Mucosa of rectum (tissue), 2 donors: ENCODE measurements around the gene GPX6.
A peak's percentile ranks its signal among the peaks of the same experiment; 100 is the strongest.

ENCODE experiments used
- H3K27ac ChIP-seq, 2 donors: one replicate each; pipeline ENCODE4 v1.7.0; 2013; ENCODE audit warnings: inconsistent platforms in 2 of 2, low read depth in 2 of 2, low read length in 2 of 2
- H3K27me3 ChIP-seq, 2 donors: one replicate each; pipeline ENCODE4 v1.7.0; 2013; ENCODE audit warnings: low read length in 2 of 2; ENCODE audit not compliant: control insufficient read depth in 2 of 2, insufficient read depth in 2 of 2
- H3K36me3 ChIP-seq, 2 donors: one replicate each; pipeline ENCODE4 v1.7.0; 2013; ENCODE audit warnings: low read length in 2 of 2; ENCODE audit not compliant: control insufficient read depth in 2 of 2, insufficient read depth in 2 of 2
- H3K4me1 ChIP-seq, 2 donors: one replicate each; pipeline ENCODE4 v1.7.0; 2013; ENCODE audit warnings: low read length in 2 of 2, mild to moderate bottlenecking in 1 of 2; ENCODE audit not compliant: control insufficient read depth in 2 of 2, insufficient read depth in 2 of 2
- H3K4me3 ChIP-seq, 2 donors: one replicate each; pipeline ENCODE4 v1.7.0; 2013; ENCODE audit warnings: low read length in 2 of 2
- H3K9ac ChIP-seq, 2 donors: one replicate each; pipeline ENCODE4 v1.7.0; 2013; ENCODE audit warnings: low read length in 2 of 2, low read depth in 1 of 2, mild to moderate bottlenecking in 1 of 2
- H3K9me3 ChIP-seq, 2 donors: one replicate each; pipeline ENCODE4 v1.7.0; 2013; ENCODE audit warnings: low read length in 2 of 2; ENCODE audit not compliant: control insufficient read depth in 2 of 2
- donor health status: healthy.
- donor health status: Normal muscosa, but diverticular disease.

Gene GPX6

GRCh38 chr6:28543651-28544610 lies 28.3 kb upstream of the GPX6 start:
- peaks cover 0 to 3% of the 10 kb centered on the region in 2 donors for H3K4me1 ChIP-seq
- H3K27me3 ChIP-seq, result peaks cover 0 to 5% of the 10 kb centered on the region in 2 donors
- no peak overlapping the region for H3K9ac ChIP-seq
- no peaks in the 10 kb centered on the region for H3K9me3 ChIP-seq
- no peaks in the 10 kb centered on the region for H3K36me3 ChIP-seq
- H3K27ac ChIP-seq, result no peak overlapping the region
- peak overlapping the region in 1 of 2 donors; percentile 59 for H3K4me3 ChIP-seq

DNA sequence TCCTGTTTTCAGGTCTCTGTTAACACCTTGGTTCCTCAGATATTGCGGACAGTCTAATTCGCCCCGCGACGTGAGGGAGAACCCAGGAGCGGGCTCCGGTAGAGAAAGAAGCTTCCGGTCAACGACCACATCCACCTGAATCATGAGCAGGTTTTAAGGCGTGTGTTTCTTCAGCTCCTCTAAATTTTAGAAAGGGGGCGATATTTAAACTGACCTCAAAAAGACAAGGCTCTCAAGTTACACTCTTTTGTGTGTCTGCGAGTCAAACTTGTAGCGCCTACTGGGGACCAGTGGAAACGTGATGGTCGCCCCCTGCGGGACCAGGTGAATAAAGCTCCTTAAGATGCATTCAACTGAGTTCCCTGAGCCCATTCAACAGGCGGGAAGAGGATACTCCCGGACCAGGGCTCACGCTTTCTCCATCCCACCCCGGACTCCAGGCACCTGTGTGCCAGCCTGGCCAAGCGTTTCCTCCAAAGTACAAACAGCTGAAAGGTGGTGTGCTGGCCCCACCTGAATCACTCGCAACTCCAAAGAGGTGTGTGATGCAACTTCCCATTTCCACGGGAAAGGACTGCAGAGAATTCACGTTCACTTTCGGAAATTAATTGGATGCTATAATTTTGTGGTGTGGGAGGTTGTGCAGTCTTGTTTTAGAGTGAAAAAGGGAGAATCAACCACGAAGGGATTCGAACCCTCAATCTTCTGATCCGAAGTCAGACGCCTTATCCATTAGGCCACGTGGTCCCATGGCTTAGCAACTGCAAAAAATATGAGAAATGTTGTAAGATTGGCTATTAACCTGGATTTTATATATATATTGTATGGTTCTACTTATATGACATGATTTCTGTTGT lies 27.1 kb upstream of the GPX6 start:
- no peak overlapping the region for H3K9ac ChIP-seq
- peaks cover 0 to 3% of the 10 kb centered on the region in 2 donors for H3K4me1 ChIP-seq
- H3K27ac ChIP-seq, result no peak overlapping the region
- H3K4me3 ChIP-seq, result peak overlapping the region; percentile 47 to 69
- H3K9me3 ChIP-seq, result no peaks in the 10 kb centered on the region
- peaks cover 0 to 8% of the 10 kb centered on the region in 2 donors for H3K27me3 ChIP-seq
- no peaks in the 10 kb centered on the region for H3K36me3 ChIP-seq

DNA sequence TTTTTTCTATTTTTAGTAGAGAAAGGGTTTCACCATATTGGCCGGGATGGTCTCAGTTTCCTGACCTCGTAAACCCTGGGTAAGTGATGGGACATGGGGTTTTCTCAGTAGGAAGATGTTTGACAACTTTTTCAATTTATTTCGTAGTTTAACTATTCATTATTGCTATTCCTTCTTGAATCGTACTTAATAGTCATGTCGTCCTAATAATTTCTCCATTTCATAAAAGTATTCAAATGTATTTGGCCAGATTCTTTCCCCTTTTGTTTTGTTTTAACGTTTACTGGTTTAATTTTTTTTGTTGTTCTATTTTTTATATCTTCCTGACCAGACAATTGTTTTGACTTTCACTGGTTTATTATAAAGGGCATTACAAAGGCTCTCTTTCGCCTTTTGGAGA lies 26.4 kb upstream of the GPX6 start:
- peaks cover 0 to 3% of the 10 kb centered on the region in 2 donors for H3K4me1 ChIP-seq
- peak overlapping the region in 1 of 2 donors; percentile 69 for H3K4me3 ChIP-seq
- H3K27ac ChIP-seq, result no peak overlapping the region
- H3K27me3 ChIP-seq, result peaks cover 0 to 8% of the 10 kb centered on the region in 2 donors
- H3K36me3 ChIP-seq, result no peaks in the 10 kb centered on the region
- no peaks in the 10 kb centered on the region for H3K9me3 ChIP-seq
- no peak overlapping the region for H3K9ac ChIP-seq

GRCh38 chr6:28537509-28538140 lies 22.0 kb upstream of the GPX6 start:
- no peak overlapping the region for H3K4me3 ChIP-seq
- no peaks in the 10 kb centered on the region for H3K36me3 ChIP-seq
- no peak overlapping the region for H3K27ac ChIP-seq
- H3K27me3 ChIP-seq, result peaks cover 3% of the 10 kb centered on the region in 2 donors
- no peaks in the 10 kb centered on the region for H3K9me3 ChIP-seq
- no peak overlapping the region for H3K9ac ChIP-seq
- peaks cover 0 to under 1% of the 10 kb centered on the region in 2 donors for H3K4me1 ChIP-seq

DNA sequence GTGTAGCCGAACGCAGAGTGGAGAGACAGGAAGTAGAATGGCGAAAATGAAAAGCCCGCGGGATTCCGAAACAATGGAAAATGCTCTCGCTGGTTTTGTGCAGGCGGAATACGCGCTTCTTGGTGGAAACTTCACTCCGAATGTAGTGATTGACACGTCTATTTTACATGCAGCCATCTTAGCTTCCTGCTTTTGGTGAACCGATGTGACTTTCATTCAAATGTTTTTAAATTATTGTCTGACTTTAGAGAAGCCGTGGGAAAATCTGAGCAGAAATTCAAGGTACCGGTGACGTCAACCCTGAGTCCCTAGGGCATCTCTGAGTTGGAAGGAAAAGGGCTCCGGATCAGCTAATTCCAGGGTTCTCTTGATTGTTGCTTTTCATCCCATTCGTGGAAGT lies 21.5 kb upstream of the GPX6 start:
- peaks cover 3% of the 10 kb centered on the region in 2 donors for H3K27me3 ChIP-seq
- H3K9ac ChIP-seq, result no peak overlapping the region
- H3K4me3 ChIP-seq, result no peak overlapping the region
- no peaks in the 10 kb centered on the region for H3K4me1 ChIP-seq
- no peaks in the 10 kb centered on the region for H3K36me3 ChIP-seq
- H3K27ac ChIP-seq, result no peak overlapping the region
- H3K9me3 ChIP-seq, result no peaks in the 10 kb centered on the region

DNA sequence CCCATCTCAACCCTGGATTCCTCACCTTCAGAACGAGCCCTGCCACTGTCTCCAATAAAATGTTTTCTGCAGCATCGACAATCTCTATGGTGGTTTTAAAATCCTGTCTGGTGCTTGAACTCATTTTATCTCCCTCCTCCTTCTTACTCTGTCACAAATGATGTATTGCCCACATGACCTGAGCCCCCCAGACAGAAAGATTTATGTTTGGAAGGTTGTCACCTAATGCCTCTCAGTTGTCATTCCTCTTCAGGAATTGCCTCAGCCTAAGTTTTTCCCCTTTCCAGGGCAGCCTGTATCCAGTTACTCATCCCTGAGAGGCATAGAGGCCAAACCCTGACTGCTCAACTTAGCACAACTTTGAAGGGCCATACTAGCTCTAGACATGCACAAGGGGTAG lies 19.3 kb upstream of the GPX6 start:
- H3K27me3 ChIP-seq, result peaks cover 3 to 7% of the 10 kb centered on the region in 2 donors
- no peak overlapping the region for H3K9ac ChIP-seq
- H3K4me3 ChIP-seq, result no peak overlapping the region
- no peaks in the 10 kb centered on the region for H3K9me3 ChIP-seq
- no peaks in the 10 kb centered on the region for H3K36me3 ChIP-seq
- no peaks in the 10 kb centered on the region for H3K4me1 ChIP-seq
- H3K27ac ChIP-seq, result no peak overlapping the region

DNA sequence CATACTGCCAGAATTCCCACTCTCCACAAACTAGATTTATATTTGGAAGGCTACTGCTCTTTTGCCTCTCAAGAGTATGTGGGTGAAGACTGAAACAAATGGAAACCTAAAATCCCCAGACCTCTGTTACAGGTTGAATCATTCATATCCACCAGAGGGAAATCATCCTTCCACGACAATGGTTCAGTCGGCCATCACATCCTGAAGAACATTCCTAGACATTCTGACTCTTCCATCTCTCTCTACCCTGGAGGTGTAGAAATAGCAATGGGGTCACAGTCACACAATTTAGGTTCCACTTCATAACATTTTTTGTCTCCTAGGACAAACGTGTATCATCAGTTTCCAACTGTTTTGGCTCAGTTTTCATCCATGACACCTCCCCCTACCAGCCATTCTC lies 18.7 kb upstream of the GPX6 start:
- no peak overlapping the region for H3K27ac ChIP-seq
- no peak overlapping the region for H3K4me3 ChIP-seq
- H3K9me3 ChIP-seq, result no peaks in the 10 kb centered on the region
- no peaks in the 10 kb centered on the region for H3K36me3 ChIP-seq
- peaks cover 3 to 7% of the 10 kb centered on the region in 2 donors for H3K27me3 ChIP-seq
- H3K4me1 ChIP-seq, result no peaks in the 10 kb centered on the region
- H3K9ac ChIP-seq, result no peak overlapping the region

DNA sequence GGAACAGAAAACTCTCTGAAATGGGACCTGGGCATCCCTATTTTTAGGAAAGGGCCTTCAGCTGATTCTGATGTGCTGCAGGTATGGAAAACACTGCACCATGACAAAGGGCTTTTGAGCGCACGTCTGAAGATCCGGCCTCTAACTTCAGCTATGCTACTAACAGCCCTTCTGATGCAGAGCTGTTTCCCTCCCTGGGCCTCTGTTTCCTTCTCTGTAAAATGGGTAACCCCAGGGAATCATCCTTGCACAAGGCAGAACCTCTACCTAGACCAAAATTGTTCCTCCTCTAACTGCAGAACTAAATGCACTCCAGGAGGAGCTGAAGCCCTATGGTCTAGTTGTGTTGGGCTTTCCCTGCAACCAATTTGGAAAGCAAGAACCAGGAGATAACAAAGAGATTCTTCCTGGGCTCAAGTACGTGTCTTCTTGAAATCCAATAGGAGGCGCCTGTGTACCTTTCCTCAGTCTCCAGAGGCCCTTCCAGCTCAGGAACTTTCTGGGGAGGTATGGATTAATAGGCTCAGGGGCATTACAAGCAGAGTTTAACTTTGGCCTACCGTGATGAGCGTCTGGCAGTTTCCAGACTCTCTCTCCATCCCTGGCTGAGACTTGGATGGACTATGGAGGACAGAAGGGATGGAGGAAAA lies 16.0 kb upstream of the GPX6 start:
- H3K4me1 ChIP-seq, result no peaks in the 10 kb centered on the region
- peaks cover 0 to 7% of the 10 kb centered on the region in 2 donors for H3K27me3 ChIP-seq
- H3K4me3 ChIP-seq, result no peak overlapping the region
- H3K9ac ChIP-seq, result no peak overlapping the region
- H3K9me3 ChIP-seq, result no peaks in the 10 kb centered on the region
- H3K27ac ChIP-seq, result no peak overlapping the region
- no peaks in the 10 kb centered on the region for H3K36me3 ChIP-seq

DNA sequence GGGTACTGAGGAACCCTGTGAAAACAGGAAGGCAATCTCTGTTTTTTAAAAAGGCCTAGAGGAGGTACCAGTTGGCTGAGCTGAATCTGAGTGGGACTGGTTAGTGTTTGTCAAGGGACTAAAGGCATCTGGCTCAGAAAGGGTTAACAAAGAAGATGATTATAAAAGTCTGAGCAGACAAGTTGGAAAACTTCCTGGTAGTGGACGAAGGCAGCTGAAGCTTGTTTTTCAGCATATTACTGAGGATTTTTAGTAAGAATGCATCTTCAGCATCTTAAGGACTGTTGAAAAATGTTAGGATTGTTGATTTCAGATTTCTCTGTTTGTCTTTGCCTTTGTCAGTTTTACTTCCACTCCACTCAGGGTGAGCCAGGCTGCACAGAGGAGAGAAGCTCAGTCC lies 15.2 kb upstream of the GPX6 start:
- Histone ChIP-seq H3K9me3 (no peaks in the 10 kb centered on the region), H3K27me3 (peaks cover 0 to 4% of the 10 kb centered on the region in 2 donors)

More for the DNA sequence above, 15.2 kb upstream of the GPX6 start:
- Histone ChIP-seq H3K4me3 (no peak overlapping the region), H3K4me1 (no peaks in the 10 kb centered on the region), H3K9ac (no peak overlapping the region), H3K36me3 (no peaks in the 10 kb centered on the region), H3K27ac (no peak overlapping the region)
